Mammary epithelial cell (primary cell): Measurements from ENCODE around the gene EFS.

ENCODE experiments used
- CTCF ChIP-seq, 2 donors: IDR thresholded peaks in 1 of 2; conservative IDR thresholded peaks in 1 of 2; 2 replicates each; pipeline ENCODE4 v1.5.1; 2011 to 2012; ENCODE audit warnings: inconsistent platforms in 2 of 2, low read length in 2 of 2, mild to moderate bottlenecking in 2 of 2, control low read depth in 1 of 2, low read depth in 1 of 2; ENCODE audit not compliant: insufficient read depth in 1 of 2; ENCODE audit errors: extremely low read depth in 1 of 2
- EZH2 ChIP-seq: IDR thresholded peaks from 2 replicates; pipeline ENCODE4 v1.6.1; 2012; ENCODE audit warnings: low read length, inconsistent platforms, borderline replicate concordance

DNA sequence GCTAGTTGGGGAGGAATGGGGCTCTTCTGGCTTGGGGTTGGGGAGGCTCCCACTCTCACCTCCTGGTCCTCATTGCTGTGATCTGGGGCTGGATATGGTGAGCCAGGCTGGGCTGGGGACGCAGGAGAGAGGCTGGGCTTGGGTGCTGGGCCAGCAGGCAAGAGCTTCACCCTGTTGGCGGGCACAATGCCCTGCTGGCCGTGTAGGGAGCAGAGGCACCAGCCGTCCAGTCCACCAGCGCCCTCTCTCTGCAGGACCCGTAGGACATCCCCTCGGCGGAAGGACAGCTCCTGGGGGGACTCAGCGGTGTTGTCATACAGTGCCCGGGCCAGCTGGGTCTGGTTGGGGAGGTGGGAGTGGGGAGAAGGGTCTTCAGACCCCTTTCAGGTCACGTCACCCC is 4.5 kb downstream of the EFS start:
- TF ChIP-seq CTCF (conservative IDR thresholded peaks at IDR 0.05 in 1 of 2, IDR thresholded peaks at IDR 0.05 in 1 of 2; ENCODE audit: extremely low read depth in 1 of 2, insufficient read depth in 1 of 2, low read depth in 1 of 2, low read length in 2 of 2) (no peak), EZH2 (no peak)
